T follicular helper cell (primary cell): ENCODE measurements around the gene RBM44.

Experiments
- DNase-seq: peaks from one replicate; pipeline ENCODE4 v3.0.0-alpha.2; 2020; ENCODE audit warnings: low read depth

Gene RBM44

GRCh38 chr2:237885111-237885930 is 86.7 kb downstream of the RBM44 start:
- no peak for DNase-seq

GRCh38 chr2:237885931-237886684 is 87.5 kb downstream of the RBM44 start:
- no peak for DNase-seq

- no peak for DNase-seq
Observed at GRCh38 chr2:237886685-237887481, 88.3 kb downstream of the RBM44 start.

GRCh38 chr2:237888389-237888788 is 89.8 kb downstream of the RBM44 start:
- DNase-seq: no peak

GRCh38 chr2:237889016-237889415 is 90.4 kb downstream of the RBM44 start:
- no peak for DNase-seq

GRCh38 chr2:237889811-237890210 is 91.2 kb downstream of the RBM44 start:
- no peak for DNase-seq
